GM18861 (cell line): ENCODE measurements around the gene PPP1R3F.

Experiments used
- ATAC-seq: cut with Tn5 transposase; IDR thresholded peaks from one replicate; pipeline ENCODE4 v1.9.1; 2021; ENCODE audit not compliant: unreplicated experiment

PPP1R3F gene

DNA sequence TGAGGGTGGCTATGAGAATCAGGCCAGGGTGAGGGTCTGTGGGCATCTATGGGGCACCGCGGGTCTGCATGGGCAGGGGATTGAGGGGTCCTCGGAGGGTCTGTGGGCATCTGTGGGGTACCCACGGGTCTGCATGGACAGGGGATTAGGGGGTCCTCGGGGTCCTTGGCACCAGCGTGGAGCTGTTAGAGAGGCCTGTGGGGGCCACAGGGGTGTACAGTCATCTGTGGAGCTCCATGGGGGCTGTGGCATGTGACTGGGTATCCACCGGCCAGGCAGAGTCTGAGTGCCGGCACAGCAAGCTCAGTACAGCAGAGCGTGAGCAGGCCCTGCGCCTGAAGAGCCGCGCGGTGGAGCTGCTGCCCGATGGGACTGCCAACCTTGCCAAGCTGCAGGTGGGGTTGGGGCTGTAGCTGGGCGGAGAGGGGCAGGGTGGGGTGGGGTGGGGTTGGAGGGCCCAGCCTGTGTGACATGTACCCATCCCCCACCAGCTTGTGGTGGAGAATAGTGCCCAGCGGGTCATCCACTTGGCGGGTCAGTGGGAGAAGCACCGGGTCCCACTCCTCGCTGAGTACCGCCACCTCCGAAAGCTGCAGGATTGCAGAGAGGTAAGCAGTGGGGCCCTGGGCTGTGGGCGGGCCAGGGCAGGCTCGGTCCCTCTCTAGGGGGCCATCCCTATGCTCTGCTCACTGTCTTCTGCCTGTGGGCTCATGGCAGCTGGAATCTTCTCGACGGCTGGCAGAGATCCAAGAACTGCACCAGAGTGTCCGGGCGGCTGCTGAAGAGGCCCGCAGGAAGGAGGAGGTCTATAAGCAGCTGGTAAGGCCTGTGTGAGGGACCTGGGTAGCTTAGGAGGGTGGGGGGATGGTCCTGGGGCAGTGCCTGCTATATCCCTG is 21.4 kb upstream of the PPP1R3F start:
- no peak for ATAC-seq

DNA sequence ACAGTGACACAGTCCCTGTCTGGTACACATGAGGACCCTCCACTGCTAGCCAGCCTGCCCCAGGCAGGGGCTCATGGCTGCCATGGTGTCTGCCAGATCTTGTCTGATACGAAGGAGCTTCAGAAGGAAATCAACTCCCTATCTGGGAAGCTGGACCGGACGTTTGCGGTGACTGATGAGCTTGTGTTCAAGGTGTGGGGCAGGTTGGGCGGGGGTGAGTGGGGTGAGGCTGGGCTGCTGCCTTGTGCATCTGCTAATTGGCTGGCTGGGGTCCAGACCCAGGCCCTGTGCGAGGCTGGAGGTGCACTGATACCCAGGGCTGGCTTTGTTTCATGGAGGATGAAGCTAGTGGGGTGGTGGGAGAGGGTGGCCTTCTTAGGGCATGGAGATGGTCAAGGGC is 20.5 kb upstream of the PPP1R3F start:
- ATAC-seq: no peak

DNA sequence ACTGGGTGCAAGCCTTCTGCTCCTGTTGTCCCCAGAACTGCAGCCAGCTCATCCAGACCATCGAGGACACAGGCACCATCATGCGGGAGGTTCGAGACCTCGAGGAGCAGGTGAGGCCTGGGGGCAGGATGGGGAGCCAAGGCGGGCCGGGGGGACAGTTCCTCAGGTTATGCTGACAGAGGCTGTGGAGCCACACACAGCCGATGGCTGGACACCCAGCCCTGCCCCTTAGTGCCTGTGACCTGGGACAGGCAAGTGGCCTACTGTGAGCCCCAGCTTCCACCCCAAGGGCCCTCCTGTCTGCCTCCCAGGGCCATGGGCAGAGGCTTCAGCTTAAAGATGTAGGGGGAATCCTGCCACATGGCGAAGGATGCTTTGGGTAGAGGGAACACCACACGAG is 20.0 kb upstream of the PPP1R3F start:
- ATAC-seq: no peak

DNA sequence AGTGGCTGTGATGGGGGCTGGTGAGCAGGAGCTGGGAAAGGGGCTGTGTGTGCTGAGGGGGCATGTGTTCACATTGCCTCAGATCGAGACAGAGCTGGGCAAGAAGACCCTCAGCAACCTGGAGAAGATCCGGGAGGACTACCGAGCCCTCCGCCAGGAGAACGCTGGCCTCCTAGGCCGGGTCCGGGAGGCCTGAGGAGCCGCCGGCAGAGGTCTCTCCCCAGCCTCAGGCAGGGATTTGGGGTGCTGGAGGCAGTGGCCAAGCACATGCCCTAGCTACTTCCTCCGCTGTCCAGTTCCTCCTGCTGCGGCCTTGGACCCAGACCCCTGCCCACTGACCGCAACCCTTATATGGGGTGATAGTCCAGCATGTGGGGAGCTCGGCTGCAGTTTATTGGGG is 19.5 kb upstream of the PPP1R3F start:
- no peak for ATAC-seq

DNA sequence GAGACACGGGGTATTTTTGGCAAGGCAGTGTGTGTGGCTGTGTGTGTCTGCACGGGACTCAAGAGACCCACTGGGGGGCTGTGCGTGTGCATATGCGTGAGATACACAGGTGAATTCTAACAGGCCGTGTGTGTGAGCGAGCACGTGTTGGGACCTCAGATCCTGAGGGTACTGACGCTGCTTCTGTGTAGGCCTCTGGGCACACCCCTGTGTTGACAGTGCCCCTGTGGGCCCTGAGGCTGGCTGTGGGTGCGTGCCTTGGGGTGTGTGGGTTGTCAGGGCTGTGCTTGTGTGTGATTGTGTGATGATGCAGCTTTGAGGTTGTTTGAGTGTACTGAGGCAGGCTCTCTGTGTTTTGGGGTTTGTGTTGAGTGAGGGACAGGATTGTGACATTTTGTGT is 19.0 kb upstream of the PPP1R3F start:
- no peak for ATAC-seq

- ATAC-seq: no peak
Observed at GRCh38 chrX:49251325-49251724, 18.3 kb upstream of the PPP1R3F start.

DNA sequence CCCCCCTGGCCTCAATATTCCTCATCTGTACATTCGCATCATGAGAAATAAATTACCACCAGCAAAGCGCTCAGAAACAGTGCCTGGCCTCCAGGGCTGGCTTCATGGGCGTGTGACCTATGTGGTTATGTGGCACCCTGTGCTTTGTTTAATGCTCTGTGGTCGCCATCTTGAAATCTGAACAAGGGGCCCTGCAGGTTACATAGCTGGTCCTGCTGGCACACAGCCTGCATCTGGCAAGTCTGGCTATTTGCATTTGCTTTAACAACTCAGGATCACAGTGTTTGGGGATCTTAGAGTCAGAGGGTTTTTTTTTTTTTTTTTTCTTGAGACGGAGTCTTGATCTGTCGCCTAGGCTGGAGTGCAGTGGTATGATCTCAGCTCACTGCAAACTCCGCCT is 15.0 kb upstream of the PPP1R3F start:
- no peak for ATAC-seq

DNA sequence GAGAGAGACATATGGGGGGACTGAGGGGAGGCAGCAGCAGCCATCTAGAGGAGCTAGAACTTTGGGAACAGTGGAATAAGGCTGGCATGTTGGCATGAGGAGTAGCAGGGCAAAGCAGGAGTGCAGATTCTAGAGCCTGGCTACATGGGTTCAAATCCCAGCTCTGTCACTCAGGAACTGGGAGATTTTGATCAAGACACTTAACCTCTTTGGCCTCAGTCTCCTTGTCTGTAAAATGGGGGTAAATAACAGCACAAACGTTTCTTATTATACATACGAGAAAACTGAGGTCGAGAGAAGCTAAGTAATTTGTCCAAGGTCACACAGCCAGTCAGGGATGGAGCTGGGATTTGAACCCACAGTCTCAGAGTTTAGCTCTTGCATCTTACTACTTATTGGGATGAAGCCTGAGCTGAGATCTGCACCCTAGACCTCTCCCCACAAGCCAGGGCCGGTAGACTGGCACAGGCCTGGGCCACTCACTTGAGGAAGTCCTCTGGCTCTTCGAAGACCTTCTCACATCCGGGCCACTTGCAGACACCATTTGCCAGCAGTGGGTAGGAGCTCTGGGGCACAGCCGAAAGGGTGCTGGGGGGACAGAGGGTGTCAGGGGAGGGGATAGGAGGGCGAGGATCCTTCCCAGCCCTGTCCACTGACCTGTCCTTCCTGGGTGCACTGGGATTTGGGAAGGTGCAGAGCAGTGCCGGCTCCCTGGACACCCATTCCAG is 13.2 kb upstream of the PPP1R3F start:
- ATAC-seq: no peak

DNA sequence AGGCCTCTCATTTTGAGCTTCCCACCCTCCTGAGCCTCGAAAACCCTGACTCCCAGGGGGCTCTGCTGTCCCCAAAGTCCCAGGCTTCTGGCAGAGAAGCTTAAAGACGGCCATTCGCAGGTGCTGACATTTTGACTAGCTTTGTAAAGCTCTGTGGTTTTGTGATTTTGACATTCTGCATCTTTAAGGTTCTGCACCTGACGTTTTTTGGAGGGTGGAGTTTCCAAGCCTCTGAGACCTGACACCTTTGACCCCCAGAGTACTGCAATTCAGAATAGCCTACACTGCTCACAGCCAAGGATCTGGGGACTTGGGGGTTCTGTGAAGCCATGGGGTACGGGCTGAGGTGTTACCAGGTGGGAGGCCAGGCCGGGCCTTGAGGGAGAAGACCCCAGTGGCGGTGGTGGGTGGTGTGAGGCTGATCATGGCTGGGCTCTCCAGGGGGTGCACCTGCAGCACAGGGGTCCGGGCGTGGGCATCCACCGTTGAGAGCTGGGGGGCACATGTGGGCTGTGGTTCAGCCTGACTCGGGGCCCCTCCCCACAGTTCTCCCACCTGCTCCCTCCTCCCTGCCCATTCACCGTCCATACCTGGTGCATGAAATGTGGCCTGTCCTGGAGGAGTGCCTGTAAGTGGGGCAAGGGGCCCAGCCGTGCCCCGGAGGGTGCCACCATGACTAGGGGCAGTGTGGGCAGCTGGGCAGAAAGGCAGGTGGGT is 12.4 kb upstream of the PPP1R3F start:
- ATAC-seq: no peak

DNA sequence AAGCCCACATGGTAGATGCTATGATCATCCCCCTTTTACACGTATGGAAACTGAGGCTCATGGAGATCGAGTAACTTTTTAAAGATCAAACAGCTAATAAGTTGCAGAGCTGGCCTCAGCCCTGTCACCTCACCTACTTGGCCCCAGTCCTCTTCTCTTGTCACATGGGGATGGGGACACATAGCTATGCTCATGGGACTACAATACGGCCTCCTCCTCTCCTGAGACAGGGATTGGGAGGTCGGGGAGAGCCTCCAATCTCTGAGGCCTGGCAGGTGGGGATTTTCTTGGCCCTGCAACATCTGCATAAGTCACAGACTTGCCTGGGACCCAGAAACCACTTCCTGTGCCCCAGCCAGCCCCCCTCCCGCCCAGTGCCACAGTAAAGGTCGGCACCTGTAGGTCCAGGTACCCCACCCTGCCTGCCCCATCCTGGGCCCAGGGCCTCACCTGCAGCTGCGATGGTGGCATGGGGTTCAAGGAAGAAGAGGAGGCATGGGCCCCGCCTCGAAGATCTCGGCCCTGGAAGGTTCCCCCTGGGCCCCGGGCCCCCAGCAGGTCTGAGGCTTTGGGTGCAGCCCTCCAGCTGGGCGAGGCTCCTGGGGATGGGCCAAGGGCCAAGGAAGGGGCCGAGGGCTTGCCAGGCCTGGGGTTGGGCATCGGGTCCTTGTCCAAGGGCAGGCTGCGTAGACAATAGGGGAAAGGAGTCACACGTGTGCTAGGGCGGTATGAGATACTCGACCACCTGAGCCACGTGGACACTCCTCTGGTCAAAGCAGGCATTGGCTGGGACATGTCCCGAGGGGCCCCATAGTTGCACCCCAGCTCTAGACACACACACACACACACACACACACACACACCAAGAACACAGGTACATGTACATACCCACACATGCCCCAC is 11.5 kb upstream of the PPP1R3F start:
- ATAC-seq: no peak

- no peak for ATAC-seq
Observed at GRCh38 chrX:49258749-49259124, 10.9 kb upstream of the PPP1R3F start.

DNA sequence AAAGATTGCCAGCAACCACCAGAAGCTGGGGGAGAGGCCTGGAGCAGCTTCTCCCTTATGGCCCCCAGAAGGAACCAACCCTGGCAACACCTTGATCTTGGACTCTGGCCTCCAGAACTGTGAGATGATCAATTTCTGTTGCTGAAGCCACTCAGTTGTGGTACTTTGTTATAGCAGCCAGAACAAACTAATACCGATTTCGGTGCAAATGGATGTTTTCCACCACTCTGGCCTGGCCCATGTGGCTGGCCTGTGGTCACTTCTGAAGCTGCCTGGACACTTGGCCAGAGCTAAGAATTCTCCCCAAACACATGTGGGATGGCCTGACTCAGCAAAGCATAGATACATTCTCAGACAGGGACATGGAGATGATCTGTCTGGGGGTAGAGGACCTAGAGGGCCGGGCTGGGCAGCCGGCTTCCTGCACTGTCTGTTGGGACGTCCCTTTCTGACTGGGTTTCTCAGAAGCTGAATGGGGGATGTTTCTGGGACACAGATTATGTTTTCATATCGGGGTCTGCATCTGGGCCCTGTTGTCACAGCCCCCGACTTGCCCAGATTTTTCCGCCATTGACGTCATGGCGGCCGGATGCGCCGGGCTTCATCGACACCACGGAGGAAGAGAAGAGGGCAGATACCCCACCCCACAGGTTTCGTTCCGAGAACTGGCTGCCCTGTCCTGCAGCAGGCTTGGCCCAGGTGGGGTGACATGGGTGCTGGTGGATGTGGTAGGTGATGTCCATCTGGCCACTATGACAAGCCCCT is 9.2 kb upstream of the PPP1R3F start:
- no peak for ATAC-seq

GRCh38 chrX:49262603-49263002 is 7.0 kb upstream of the PPP1R3F start:
- no peak for ATAC-seq

- no peak for ATAC-seq
Observed at GRCh38 chrX:49263631-49264030, 6.0 kb upstream of the PPP1R3F start.

- ATAC-seq: no peak
Observed at GRCh38 chrX:49264460-49264859, 5.1 kb upstream of the PPP1R3F start, which contains the start of gene FOXP3. Gene FOXP3 (minus strand): TSS chrX:49264710. CDS start chrX:49258505, 6,205 bp downstream.

- no peak for ATAC-seq
Observed at GRCh38 chrX:49266523-49267445, 2.8 kb upstream of the PPP1R3F start.

GRCh38 chrX:49268702-49269009 is 937 bp upstream of the PPP1R3F start:
- no peak for ATAC-seq

DNA sequence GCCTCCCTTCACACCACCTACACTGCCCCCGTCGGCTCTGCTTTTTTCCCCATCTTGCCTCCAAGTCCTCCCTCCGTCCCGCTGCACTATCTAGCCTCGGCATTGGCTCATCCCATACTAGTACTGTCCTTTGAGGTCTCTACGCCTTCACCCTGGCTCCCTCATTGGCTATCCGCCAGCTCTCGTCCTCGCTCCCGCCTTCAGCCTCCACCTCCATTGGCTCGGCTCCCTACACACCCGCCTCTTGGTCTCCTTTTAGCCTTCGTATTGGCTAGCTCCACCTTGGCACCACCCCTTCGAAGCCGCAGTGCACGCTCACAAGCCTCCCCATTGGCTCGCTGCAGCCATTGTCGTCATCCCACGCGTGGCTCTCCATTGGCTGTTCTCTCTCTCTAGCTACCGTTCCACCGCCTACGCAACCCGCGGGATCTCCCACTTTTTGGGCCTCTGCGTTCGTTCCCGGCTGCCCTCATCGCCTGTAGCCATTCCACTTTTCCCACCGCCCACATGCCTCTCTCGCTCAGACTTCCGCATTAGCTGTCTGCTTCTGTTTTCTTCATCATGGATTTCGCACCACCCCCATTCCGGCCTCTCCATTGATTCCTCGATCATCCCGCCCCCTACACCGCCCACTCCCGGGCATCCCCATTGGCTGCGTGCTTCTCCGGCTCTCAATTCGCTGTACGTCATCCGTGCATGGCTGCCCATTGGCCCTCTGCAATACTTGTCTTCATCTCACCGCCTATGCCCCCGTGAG is 405 bp upstream of the PPP1R3F start:
- peak; percentile 77 for ATAC-seq
